OCI-LY7 (cell line): ENCODE results near the gene CUX1.

Experiments used
- EZH2phosphoT487 ChIP-seq: fragments of 200-600 bp; sonication (generic); IDR thresholded peaks from 2 replicates; pipeline ENCODE4 v1.6.1; 2018; ENCODE audit warnings: low read depth, borderline replicate concordance, mild to moderate bottlenecking, mixed run types, antibody characterized with exemption, low read length, moderate library complexity, mixed read lengths
- TF ChIP-seq, protein P1 (sequence below): fragments of 200-600 bp; sonication (generic); conservative IDR thresholded peaks from 2 replicates; pipeline ENCODE4 v1.5.1; 2014; ENCODE audit warnings: mild to moderate bottlenecking, antibody characterized with exemption, low read length, moderate library complexity, mixed read lengths

- TF ChIP-seq, protein P1, sequence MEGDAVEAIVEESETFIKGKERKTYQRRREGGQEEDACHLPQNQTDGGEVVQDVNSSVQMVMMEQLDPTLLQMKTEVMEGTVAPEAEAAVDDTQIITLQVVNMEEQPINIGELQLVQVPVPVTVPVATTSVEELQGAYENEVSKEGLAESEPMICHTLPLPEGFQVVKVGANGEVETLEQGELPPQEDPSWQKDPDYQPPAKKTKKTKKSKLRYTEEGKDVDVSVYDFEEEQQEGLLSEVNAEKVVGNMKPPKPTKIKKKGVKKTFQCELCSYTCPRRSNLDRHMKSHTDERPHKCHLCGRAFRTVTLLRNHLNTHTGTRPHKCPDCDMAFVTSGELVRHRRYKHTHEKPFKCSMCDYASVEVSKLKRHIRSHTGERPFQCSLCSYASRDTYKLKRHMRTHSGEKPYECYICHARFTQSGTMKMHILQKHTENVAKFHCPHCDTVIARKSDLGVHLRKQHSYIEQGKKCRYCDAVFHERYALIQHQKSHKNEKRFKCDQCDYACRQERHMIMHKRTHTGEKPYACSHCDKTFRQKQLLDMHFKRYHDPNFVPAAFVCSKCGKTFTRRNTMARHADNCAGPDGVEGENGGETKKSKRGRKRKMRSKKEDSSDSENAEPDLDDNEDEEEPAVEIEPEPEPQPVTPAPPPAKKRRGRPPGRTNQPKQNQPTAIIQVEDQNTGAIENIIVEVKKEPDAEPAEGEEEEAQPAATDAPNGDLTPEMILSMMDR: no peak
- TF ChIP-seq EZH2phosphoT487: no peak
Observed at GRCh38 chr7:102222445-102222844, 405.0 kb downstream of the CUX1 start.
